Mesothelial cell of epicardium (in vitro differentiated cells): Measurements from ENCODE around the gene TXNL4B. TPM values are rescaled to one million over a fixed set of nuclear protein-coding genes. Genes with fewer than 3 reads are reported as not detected.

Experiments used
- DNase-seq, 2 experiments: peaks; one replicate each; pipeline ENCODE4 v3.0.0; 2021; ENCODE audit warnings: low spot score in 2 of 2; ENCODE audit not compliant: unreplicated experiment in 2 of 2
- H3K27ac Mint-ChIP-seq: 2 replicates; pipeline ENCODE4 v1.8.0; 2021; ENCODE audit warnings: mixed read lengths
- H3K27me3 Mint-ChIP-seq: 2 replicates; pipeline ENCODE4 v1.8.0; 2021; ENCODE audit warnings: low read depth, mixed read lengths
- H3K36me3 Mint-ChIP-seq: 2 replicates; pipeline ENCODE4 v1.8.0; 2021; ENCODE audit warnings: mixed read lengths
- H3K4me1 Mint-ChIP-seq: 2 replicates; pipeline ENCODE4 v1.8.0; 2021; ENCODE audit warnings: mixed read lengths
- H3K4me3 Mint-ChIP-seq: 2 replicates; pipeline ENCODE4 v1.8.0; 2021; ENCODE audit warnings: mild to moderate bottlenecking, moderate library complexity, mixed read lengths
- H3K9me3 Mint-ChIP-seq: 2 replicates; pipeline ENCODE4 v1.8.0; 2021; ENCODE audit warnings: mixed read lengths
- total RNA-seq: library from RNA; stranded (reverse); gene quantifications from 3 replicates; pipeline ENCODE4 v1.2.1, GENCODE V29; 2021
- TF ChIP-seq, protein P1 (sequence below): fragments of 200-600 bp; sonication (generic); IDR thresholded peaks from one replicate; pipeline ENCODE4 v1.5.0; 2021; ENCODE audit warnings: antibody characterized with exemption; ENCODE audit not compliant: unreplicated experiment

Gene TXNL4B
- total RNA-seq, 1 donor from 2014 or later: 17.6 TPM

DNA sequence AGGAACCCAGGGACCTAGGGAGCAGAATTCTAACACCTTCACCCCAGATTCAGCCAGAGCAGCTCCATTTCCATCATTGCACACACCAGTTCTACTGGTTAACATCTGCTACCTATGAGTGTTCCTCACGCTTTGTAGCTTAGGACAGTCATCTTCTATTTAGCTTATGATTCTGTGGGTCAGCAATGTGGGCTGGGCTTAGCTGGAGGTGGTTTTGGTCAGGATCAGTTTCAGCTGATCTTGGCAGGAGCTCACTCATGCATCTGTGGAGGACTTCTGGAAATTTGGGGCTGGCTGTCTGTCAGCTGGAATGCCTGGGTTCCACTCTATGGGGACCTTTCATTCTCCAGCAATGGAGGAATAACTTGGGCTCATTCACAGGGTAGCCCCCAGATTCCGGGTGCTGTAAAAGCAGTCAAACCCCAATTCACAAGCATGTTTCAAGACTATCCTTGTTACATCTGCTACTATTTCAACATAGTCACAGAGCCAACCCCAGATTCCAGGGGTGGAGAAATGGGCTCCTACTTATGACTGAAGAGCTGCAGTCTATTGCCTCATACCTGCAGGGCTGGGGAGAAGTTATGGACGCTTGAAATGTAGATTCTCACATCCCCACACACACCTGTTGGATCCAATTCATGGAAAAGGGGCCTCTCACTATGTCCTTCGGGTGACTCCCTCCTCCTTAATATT lies 42.5 kb downstream of the TXNL4B start:
- peaks cover 14% of the 10 kb centered on the region for H3K9me3 Mint-ChIP-seq
- no peak overlapping the region for H3K4me3 Mint-ChIP-seq
- DNase-seq: no peak
- H3K27me3 Mint-ChIP-seq: peaks cover 10% of the 10 kb centered on the region
- H3K27ac Mint-ChIP-seq: no peak overlapping the region
- TF ChIP-seq, protein P1, sequence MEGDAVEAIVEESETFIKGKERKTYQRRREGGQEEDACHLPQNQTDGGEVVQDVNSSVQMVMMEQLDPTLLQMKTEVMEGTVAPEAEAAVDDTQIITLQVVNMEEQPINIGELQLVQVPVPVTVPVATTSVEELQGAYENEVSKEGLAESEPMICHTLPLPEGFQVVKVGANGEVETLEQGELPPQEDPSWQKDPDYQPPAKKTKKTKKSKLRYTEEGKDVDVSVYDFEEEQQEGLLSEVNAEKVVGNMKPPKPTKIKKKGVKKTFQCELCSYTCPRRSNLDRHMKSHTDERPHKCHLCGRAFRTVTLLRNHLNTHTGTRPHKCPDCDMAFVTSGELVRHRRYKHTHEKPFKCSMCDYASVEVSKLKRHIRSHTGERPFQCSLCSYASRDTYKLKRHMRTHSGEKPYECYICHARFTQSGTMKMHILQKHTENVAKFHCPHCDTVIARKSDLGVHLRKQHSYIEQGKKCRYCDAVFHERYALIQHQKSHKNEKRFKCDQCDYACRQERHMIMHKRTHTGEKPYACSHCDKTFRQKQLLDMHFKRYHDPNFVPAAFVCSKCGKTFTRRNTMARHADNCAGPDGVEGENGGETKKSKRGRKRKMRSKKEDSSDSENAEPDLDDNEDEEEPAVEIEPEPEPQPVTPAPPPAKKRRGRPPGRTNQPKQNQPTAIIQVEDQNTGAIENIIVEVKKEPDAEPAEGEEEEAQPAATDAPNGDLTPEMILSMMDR: no peak
- H3K36me3 Mint-ChIP-seq: peaks cover 3% of the 10 kb centered on the region
- H3K4me1 Mint-ChIP-seq: no peaks in the 10 kb centered on the region

DNA sequence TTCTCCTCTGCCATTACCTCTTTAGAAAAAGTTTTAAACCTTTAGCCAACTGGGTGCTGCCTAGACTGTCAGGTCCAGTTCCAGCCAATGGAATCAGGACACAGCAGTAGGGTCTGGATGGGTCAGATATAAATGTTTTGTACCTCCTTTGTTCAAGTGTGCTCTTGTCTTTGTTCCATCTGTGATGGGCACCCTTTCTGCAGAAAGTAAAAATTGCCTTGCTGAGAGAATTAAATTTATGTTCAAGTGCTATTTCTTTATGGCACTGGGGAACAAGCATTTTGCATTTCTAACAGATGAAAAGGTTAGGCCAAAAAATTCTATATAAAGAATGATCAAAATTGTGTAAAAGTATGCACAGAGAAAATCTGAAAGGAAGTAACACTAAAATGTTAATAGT lies 44.3 kb downstream of the TXNL4B start:
- no peak for DNase-seq
- TF ChIP-seq, protein P1: no peak

DNA sequence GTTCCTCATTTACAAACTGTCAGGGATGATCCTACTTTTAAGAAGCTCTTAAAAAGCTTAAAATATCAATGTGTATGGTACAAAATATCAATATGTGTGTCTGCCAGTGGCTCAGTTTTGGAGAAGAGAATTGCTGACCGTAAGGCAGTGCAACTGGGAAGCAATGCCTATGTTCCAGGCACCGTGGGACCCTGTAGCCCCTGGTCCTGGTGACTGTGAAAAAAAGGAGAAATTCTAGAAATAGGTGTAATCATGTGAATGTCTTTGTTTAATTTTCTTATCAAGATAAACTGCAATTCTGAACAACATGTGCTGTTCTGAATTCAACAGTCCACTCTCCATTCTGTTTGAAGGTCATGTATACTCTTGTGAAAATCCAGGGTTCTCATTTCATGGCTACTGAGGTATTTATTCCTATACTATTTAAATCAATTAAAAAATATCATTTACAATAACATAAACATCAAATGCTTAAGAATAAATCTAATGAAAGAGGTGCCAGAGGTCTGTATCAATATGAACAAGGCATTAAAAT lies 48.5 kb downstream of the TXNL4B start:
- TF ChIP-seq, protein P1: no peak
- no peaks in the 10 kb centered on the region for H3K27me3 Mint-ChIP-seq
- no peak for DNase-seq
- H3K36me3 Mint-ChIP-seq: peaks cover 7% of the 10 kb centered on the region
- H3K4me1 Mint-ChIP-seq: no peaks in the 10 kb centered on the region
- peaks cover 11% of the 10 kb centered on the region for H3K9me3 Mint-ChIP-seq
- no peak overlapping the region for H3K4me3 Mint-ChIP-seq
- H3K27ac Mint-ChIP-seq: no peak overlapping the region

More for the DNA sequence above, 44.3 kb downstream of the TXNL4B start:
- Mint-ChIP-seq H3K9me3 (peaks cover 14% of the 10 kb centered on the region), H3K4me1 (no peaks in the 10 kb centered on the region), H3K36me3 (peaks cover 3% of the 10 kb centered on the region), H3K27me3 (peaks cover 10% of the 10 kb centered on the region), H3K4me3 (no peak overlapping the region), H3K27ac (no peak overlapping the region)

DNA sequence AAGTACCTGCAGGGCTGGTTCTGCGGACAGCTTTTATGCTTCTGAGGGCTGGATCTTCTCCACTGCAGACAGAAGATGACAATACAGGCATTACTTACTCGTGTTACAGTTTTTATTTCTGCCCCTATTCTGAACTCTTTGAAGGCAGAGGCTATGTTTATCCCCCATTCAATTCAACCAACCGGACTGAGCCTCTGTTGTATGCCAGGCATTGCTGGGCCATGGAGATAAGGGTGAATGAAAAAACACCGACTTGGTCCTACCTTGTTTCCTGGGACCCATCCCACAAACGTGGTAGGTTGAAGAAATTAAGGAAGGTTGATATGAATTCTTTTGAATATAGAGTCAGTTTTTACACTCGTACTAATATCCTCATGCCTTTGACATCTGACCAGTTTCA lies 49.1 kb downstream of the TXNL4B start:
- no peak overlapping the region for H3K4me3 Mint-ChIP-seq
- peaks cover 7% of the 10 kb centered on the region for H3K9me3 Mint-ChIP-seq
- no peak overlapping the region for H3K27ac Mint-ChIP-seq
- no peaks in the 10 kb centered on the region for H3K4me1 Mint-ChIP-seq
- TF ChIP-seq, protein P1: no peak
- H3K36me3 Mint-ChIP-seq: peaks cover 6% of the 10 kb centered on the region
- no peaks in the 10 kb centered on the region for H3K27me3 Mint-ChIP-seq
- no peak for DNase-seq

DNA sequence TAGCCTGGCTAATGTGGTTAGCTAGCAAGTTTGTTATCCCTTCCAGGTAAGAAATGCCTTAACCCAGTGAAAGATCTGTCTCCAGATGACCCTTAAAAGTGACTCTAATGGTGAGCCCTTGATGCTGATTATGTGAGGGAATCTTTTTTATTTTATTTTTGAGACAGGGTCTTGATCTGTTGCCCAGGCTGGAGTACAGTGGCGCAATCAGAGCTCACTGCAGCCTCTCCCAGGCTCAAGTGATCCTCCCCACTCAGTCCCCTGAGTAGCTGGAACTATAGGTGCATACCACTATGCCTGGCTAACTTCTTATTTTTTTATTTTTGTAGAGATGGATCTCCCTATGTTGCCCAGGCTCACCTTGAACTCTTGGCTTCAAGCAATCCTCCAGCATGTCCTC lies 49.9 kb downstream of the TXNL4B start:
- TF ChIP-seq, protein P1: no peak
- H3K27ac Mint-ChIP-seq: no peak overlapping the region
- H3K9me3 Mint-ChIP-seq: no peaks in the 10 kb centered on the region
- H3K4me1 Mint-ChIP-seq: no peaks in the 10 kb centered on the region
- H3K4me3 Mint-ChIP-seq: no peak overlapping the region
- H3K27me3 Mint-ChIP-seq: no peaks in the 10 kb centered on the region
- peaks cover 6% of the 10 kb centered on the region for H3K36me3 Mint-ChIP-seq
- DNase-seq: no peak
